ENCODE results near the gene IRF2BP2. TPM values are rescaled to one million over a fixed set of nuclear protein-coding genes. Genes with fewer than 3 reads are reported as not detected.

The IRF2BP2 gene
- total and polyA plus RNA-seq, 4 donors = 49.3 to 197 (median 110) TPM

DNA sequence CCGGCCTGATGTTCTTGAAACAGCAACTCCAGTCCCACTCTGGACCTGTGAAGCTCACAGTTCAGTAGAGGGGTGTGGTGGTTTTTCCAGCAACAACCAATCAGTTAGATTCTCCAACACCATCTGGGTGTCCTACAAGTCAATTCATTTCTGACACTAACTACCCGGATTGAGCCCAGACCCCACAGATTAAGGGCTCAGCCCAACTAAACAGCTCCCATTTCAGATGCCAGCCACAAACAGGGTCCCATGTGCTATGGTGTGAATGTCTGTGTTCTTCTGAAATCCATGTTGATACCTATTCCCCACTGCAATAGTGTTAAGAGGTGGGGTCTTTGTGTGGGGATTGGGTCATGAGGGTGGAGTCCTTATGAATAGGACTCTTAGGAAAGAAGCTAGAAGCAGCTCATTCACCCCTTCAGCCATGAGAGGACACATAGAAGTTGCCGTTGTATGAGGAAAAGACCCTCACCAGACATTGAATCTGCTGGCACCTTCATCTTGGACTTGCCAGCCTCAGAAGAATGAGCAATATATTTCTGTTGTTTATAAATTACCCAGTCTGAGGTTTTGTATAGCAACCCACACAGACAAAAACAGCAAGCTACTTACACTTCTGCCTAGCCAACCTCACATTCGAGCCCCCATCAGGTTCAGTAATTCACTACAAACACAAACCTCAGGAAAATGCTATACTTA, 53.6 kb downstream of the IRF2BP2 start:
- Histone ChIP-seq H3K36me3 (ENCODE audit: control insufficient read depth in 4 of 4, insufficient read depth in 4 of 4, low read length in 4 of 4) (no peaks in the 10 kb centered on the region), H3K4me3 (no peak overlapping the region), H3K9ac (ENCODE audit: insufficient read depth in 1 of 2, low read length in 2 of 2) (no peak overlapping the region), H3K4me1 (ENCODE audit: control insufficient read depth in 5 of 5, insufficient read depth in 5 of 5, low read length in 5 of 5) (peaks cover 1 to 17% (median 3%) of the 10 kb centered on the region in 5 donors), H3K27ac (ENCODE audit: low read depth in 1 of 2, low read length in 1 of 2) (no peak overlapping the region), H3K9me3 (ENCODE audit: control insufficient read depth in 4 of 4, insufficient read depth in 3 of 4, low read length in 3 of 4) (no peaks in the 10 kb centered on the region), H3K27me3 (ENCODE audit: control insufficient read depth in 3 of 3, insufficient read depth in 3 of 3, low read length in 2 of 3) (no peaks in the 10 kb centered on the region)
- TF ChIP-seq, protein P1, sequence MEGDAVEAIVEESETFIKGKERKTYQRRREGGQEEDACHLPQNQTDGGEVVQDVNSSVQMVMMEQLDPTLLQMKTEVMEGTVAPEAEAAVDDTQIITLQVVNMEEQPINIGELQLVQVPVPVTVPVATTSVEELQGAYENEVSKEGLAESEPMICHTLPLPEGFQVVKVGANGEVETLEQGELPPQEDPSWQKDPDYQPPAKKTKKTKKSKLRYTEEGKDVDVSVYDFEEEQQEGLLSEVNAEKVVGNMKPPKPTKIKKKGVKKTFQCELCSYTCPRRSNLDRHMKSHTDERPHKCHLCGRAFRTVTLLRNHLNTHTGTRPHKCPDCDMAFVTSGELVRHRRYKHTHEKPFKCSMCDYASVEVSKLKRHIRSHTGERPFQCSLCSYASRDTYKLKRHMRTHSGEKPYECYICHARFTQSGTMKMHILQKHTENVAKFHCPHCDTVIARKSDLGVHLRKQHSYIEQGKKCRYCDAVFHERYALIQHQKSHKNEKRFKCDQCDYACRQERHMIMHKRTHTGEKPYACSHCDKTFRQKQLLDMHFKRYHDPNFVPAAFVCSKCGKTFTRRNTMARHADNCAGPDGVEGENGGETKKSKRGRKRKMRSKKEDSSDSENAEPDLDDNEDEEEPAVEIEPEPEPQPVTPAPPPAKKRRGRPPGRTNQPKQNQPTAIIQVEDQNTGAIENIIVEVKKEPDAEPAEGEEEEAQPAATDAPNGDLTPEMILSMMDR (IDR thresholded peaks at IDR 0.05; ENCODE audit: control extremely low read depth, extremely low read depth) = no peak
- DNase-seq = no peak
- 94 to 96% methylated on average over 4 of the region's 4 CpGs for WGBS, 2 donors
- ATAC-seq (ENCODE audit: insufficient read depth, low FRiP score) = no peak

DNA sequence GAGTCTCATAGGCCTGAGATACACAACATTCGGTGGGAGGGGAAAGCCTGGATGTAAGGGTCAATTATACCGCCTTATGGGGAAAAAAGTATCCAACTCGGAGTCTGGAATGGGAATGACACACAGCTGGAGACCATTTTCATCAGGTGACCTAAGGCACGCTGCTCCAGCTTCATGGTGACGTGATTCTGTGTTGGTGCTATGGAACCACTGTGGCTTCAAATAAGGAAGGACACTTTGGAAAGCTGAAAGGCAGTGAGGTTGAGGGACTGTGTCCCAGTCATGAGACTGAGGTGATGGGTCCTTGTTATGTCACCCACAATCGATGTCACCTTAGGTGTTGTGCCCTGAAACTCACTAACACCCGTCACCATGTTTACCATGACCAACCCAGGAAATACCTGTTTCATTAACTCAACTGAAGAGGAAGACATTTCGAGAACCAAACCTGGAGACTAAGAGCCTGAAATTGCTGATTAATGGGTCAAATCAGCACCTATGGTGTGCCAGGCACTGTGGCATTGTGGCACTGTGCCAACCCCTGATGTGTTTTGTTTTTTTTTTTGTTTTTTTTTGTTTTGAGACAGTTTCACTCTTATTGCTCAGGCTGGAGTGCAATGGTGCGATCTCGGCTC, 54.5 kb downstream of the IRF2BP2 start:
- DNase-seq = no peak
- TF ChIP-seq, protein P1 (IDR thresholded peaks at IDR 0.05; ENCODE audit: control extremely low read depth, extremely low read depth) = no peak
- no peaks in the 10 kb centered on the region for H3K36me3 ChIP-seq (ENCODE audit: control insufficient read depth in 4 of 4, insufficient read depth in 4 of 4, low read length in 4 of 4)
- H3K4me3 ChIP-seq = no peak overlapping the region
- H3K27me3 ChIP-seq (ENCODE audit: control insufficient read depth in 3 of 3, insufficient read depth in 3 of 3, low read length in 2 of 3) = no peaks in the 10 kb centered on the region
- H3K4me1 ChIP-seq (ENCODE audit: control insufficient read depth in 5 of 5, insufficient read depth in 5 of 5, low read length in 5 of 5) = peaks cover 0 to 17% (median 3%) of the 10 kb centered on the region in 5 donors
- no peaks in the 10 kb centered on the region for H3K9me3 ChIP-seq (ENCODE audit: control insufficient read depth in 4 of 4, insufficient read depth in 3 of 4, low read length in 3 of 4)
- WGBS, 2 donors = 89 to 93% methylated on average over 10 of the region's 10 CpGs
- H3K27ac ChIP-seq (ENCODE audit: low read depth in 1 of 2, low read length in 1 of 2) = no peak overlapping the region
- no peak for ATAC-seq (ENCODE audit: insufficient read depth, low FRiP score)
- no peak overlapping the region for H3K9ac ChIP-seq (ENCODE audit: insufficient read depth in 1 of 2, low read length in 2 of 2)

- 75% methylated on average over 13 of the region's 13 CpGs for WGBS, 2 donors
Measured at GRCh38 chr1:234554698-234555311, 55.2 kb downstream of the IRF2BP2 start.

More at GRCh38 chr1:234554698-234555311, 55.2 kb downstream of the IRF2BP2 start:
- peaks cover 0 to 17% (median 3%) of the 10 kb centered on the region in 5 donors for H3K4me1 ChIP-seq (ENCODE audit: control insufficient read depth in 5 of 5, insufficient read depth in 5 of 5, low read length in 5 of 5)
- TF ChIP-seq, protein P1 (IDR thresholded peaks at IDR 0.05; ENCODE audit: control extremely low read depth, extremely low read depth) = no peak
- DNase-seq (peak in 2 of 3 donors; percentile 61 to 74), ATAC-seq (ENCODE audit: insufficient read depth, low FRiP score) (no peak)
- H3K27ac ChIP-seq (ENCODE audit: low read depth in 1 of 2, low read length in 1 of 2) = no peak overlapping the region
- H3K4me3 ChIP-seq = no peak overlapping the region
- H3K27me3 ChIP-seq (ENCODE audit: control insufficient read depth in 3 of 3, insufficient read depth in 3 of 3, low read length in 2 of 3) = no peaks in the 10 kb centered on the region
- H3K9me3 ChIP-seq (ENCODE audit: control insufficient read depth in 4 of 4, insufficient read depth in 3 of 4, low read length in 3 of 4) = no peaks in the 10 kb centered on the region
- H3K36me3 ChIP-seq (ENCODE audit: control insufficient read depth in 4 of 4, insufficient read depth in 4 of 4, low read length in 4 of 4) = no peaks in the 10 kb centered on the region
- no peak overlapping the region for H3K9ac ChIP-seq (ENCODE audit: insufficient read depth in 1 of 2, low read length in 2 of 2)

Small RNA genes lying within 50 kb of the gene (small RNA-seq; reads per million reads assigned to genes)
- gene RF00096 (ENCODE audit: low replicate concordance) = not detected

Other genes starting within 250 kb of the IRF2BP2 start
- gene COA6, start 236.7 kb downstream of the IRF2BP2 start, total RNA-seq = 10 to 100 TPM; 12.9 to 26.8 TPM
- gene COA6, start 236.7 kb downstream of the IRF2BP2 start, polyA plus RNA-seq = 10 to 100 TPM; 53.7 to 67.5 TPM
- 10 to 100 TPM; 27.7 to 32.2 TPM for gene TARBP1, start 131.0 kb downstream of the IRF2BP2 start, total RNA-seq
- gene TARBP1, start 131.0 kb downstream of the IRF2BP2 start, polyA plus RNA-seq = 10 to 100 TPM; 11.2 to 48.7 TPM